ENCODE data around the gene BMP7. TPM values are rescaled to one million over a fixed set of nuclear protein-coding genes. Genes with fewer than 3 reads are reported as not detected.

Gene BMP7
- total RNA-seq, 4 donors from 2014 or later = 4.6 to 7.1 (median 5.6) TPM

GRCh38 chr20:57259938-57260921 lies 6.2 kb downstream of the BMP7 start:
- intact Hi-C loops (cut with DNase I) = no loop called here
- Histone ChIP-seq H3K36me3 (no peaks in the 10 kb centered on the region), H3K27me3 (peaks cover 0 to 84% (median 22%) of the 10 kb centered on the region in 4 donors), H3K4me3 (peak overlapping the region in 3 of 4 donors; percentile 3 to 17 (median 17)), H3K4me1 (peaks cover 0 to 38% (median 18%) of the 10 kb centered on the region in 4 donors), H3K9me3 (no peaks in the 10 kb centered on the region), H3K27ac (replicated peaks in 1 of 4) (peak overlapping the region in 2 of 4 donors; percentile 23 to 30)
- WGBS = 49% methylated on average over 23 of the region's 23 CpGs
- no peak for TF ChIP-seq CTCF (IDR thresholded peaks at IDR 0.05)
- no peak for TF ChIP-seq POLR2A (IDR thresholded peaks at IDR 0.05; ENCODE audit: low read depth)
- TF ChIP-seq POLR2AphosphoS5 (IDR thresholded peaks at IDR 0.05) = no peak
- TF ChIP-seq EP300 (IDR thresholded peaks at IDR 0.05) = no peak
- no peak for DNase-seq (ENCODE audit: extremely low spot score)

GRCh38 chr20:57259121-57259937 lies 7.1 kb downstream of the BMP7 start:
- no peaks in the 10 kb centered on the region for H3K9me3 ChIP-seq
- intact Hi-C loops (cut with DNase I) = no loop called here
- DNase-seq (ENCODE audit: extremely low spot score) = no peak
- peaks cover 0 to 81% (median 15%) of the 10 kb centered on the region in 4 donors for H3K27me3 ChIP-seq
- whole genome bisulfite sequencing = 18% methylated on average over 20 of the region's 21 CpGs
- peaks cover 0 to 30% (median 13%) of the 10 kb centered on the region in 4 donors for H3K4me1 ChIP-seq
- peak overlapping the region in 3 of 4 donors; percentile 3 to 17 (median 17) for H3K4me3 ChIP-seq
- H3K36me3 ChIP-seq = no peaks in the 10 kb centered on the region
- no peak overlapping the region for H3K27ac ChIP-seq (replicated peaks in 1 of 4)
- TF ChIP-seq POLR2AphosphoS5 (IDR thresholded peaks at IDR 0.05) (no peak), EP300 (IDR thresholded peaks at IDR 0.05) (no peak), POLR2A (IDR thresholded peaks at IDR 0.05; ENCODE audit: low read depth) (no peak), CTCF (IDR thresholded peaks at IDR 0.05) (no peak)

GRCh38 chr20:57257701-57258453 lies 8.6 kb downstream of the BMP7 start:
- intact Hi-C loops (cut with DNase I) = no loop called here
- Histone ChIP-seq H3K36me3 (no peaks in the 10 kb centered on the region), H3K9me3 (no peaks in the 10 kb centered on the region), H3K27ac (replicated peaks in 1 of 4) (no peak overlapping the region), H3K4me3 (no peak overlapping the region), H3K4me1 (peaks cover 0 to 24% (median 11%) of the 10 kb centered on the region in 4 donors), H3K27me3 (peaks cover 0 to 69% (median 12%) of the 10 kb centered on the region in 4 donors)
- WGBS = 61% methylated on average over 9 of the region's 9 CpGs
- no peak for DNase-seq (ENCODE audit: extremely low spot score)
- TF ChIP-seq EP300 (IDR thresholded peaks at IDR 0.05) = no peak
- no peak for TF ChIP-seq POLR2AphosphoS5 (IDR thresholded peaks at IDR 0.05)
- TF ChIP-seq POLR2A (IDR thresholded peaks at IDR 0.05; ENCODE audit: low read depth) = no peak

- H3K4me3 ChIP-seq = no peak overlapping the region
- WGBS = 87% methylated on average over 6 of the region's 6 CpGs
Observed at GRCh38 chr20:57256908-57257307, 9.5 kb downstream of the BMP7 start.

More at GRCh38 chr20:57256908-57257307, 9.5 kb downstream of the BMP7 start:
- peaks cover 0 to 59% (median 11%) of the 10 kb centered on the region in 4 donors for H3K27me3 ChIP-seq
- no peaks in the 10 kb centered on the region for H3K36me3 ChIP-seq
- intact Hi-C loops (cut with DNase I) = no loop called here
- peaks cover 0 to 24% (median 11%) of the 10 kb centered on the region in 4 donors for H3K4me1 ChIP-seq
- no peak for DNase-seq (ENCODE audit: extremely low spot score)
- no peak overlapping the region for H3K27ac ChIP-seq (replicated peaks in 1 of 4)
- no peaks in the 10 kb centered on the region for H3K9me3 ChIP-seq
- TF ChIP-seq POLR2AphosphoS5 (IDR thresholded peaks at IDR 0.05) (no peak), CTCF (IDR thresholded peaks at IDR 0.05) (no peak), EP300 (IDR thresholded peaks at IDR 0.05) (no peak), POLR2A (IDR thresholded peaks at IDR 0.05; ENCODE audit: low read depth) (no peak)
